SU-DHL-6 (cell line): ENCODE measurements around the gene PTPN20.

Experiments
- CTCF ChIP-seq: fragments of 200-600 bp; sonication (generic); IDR thresholded peaks from one replicate; pipeline ENCODE4 v1.5.1; 2017; ENCODE audit warnings: antibody characterized with exemption, mild to moderate bottlenecking, low read length, moderate library complexity; ENCODE audit not compliant: insufficient read depth, poor library complexity, severe bottlenecking
- EZH2phosphoT487 ChIP-seq: fragments of 200-600 bp; sonication (generic), shearing (Covaris generic); conservative IDR thresholded peaks from 2 replicates; pipeline ENCODE4 v1.6.1; 2018; ENCODE audit warnings: mild to moderate bottlenecking, antibody characterized with exemption, low read length, moderate library complexity, mixed read lengths

- TF ChIP-seq CTCF (no peak), EZH2phosphoT487 (no peak)
Observed at GRCh38 chr10:47033081-47033480, 121.9 kb downstream of the PTPN20 start.
